ENCODE measurements around the gene MYLK4.

Gene MYLK4

GRCh38 chr6:2624177-2624576, 126.5 kb downstream of the MYLK4 start:
- H3K4me3 ChIP-seq (ENCODE audit: low read depth, low read length) = no peak overlapping the region
- TF ChIP-seq CTCF (IDR thresholded peaks at IDR 0.05; ENCODE audit: low read depth, low read length) = no peak

DNA sequence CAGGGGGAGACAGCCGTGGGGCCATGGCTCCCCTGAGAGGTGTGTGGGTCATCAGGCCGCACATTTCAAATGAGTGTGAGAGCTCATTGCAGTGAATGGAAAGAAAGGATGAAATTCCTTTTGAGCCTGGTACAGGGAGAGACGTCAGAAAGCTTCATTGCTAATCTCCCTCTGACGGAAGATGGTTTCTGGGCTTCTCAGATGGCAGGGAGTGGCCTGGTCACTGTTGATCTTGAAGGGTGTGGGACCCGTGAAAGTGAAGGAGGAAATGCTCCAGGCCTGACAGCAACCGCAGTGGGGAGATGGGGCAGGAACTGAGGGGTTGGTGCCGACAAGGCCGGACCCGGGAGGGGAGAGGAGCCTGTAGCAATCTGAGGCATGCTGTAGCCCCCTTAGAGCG, 127.4 kb downstream of the MYLK4 start:
- TF ChIP-seq CTCF (IDR thresholded peaks at IDR 0.05; ENCODE audit: low read depth, low read length) = no peak
- H3K4me3 ChIP-seq (ENCODE audit: low read depth, low read length) = no peak overlapping the region

DNA sequence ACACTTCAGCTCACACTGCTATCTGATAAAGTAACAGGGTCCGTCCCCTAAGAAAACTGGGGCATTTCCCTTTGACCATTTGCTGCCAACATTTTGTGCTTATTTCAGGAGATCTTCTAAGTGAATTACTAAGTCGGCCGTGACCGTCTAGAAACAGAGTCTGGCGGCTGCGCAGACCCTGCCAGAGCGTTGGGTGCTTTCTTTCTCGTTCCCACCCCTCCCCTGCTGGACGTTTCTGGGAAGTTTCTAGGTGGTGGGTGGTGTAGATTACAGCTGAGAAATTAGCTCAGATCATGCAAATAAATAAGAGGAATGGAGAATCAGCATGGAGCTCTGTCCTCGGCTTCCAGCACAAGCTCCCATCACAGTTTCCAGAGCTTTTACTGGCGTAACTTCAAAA, 128.1 kb downstream of the MYLK4 start:
- TF ChIP-seq CTCF (IDR thresholded peaks at IDR 0.05; ENCODE audit: low read depth, low read length) = no peak
- H3K4me3 ChIP-seq (ENCODE audit: low read depth, low read length) = no peak overlapping the region

DNA sequence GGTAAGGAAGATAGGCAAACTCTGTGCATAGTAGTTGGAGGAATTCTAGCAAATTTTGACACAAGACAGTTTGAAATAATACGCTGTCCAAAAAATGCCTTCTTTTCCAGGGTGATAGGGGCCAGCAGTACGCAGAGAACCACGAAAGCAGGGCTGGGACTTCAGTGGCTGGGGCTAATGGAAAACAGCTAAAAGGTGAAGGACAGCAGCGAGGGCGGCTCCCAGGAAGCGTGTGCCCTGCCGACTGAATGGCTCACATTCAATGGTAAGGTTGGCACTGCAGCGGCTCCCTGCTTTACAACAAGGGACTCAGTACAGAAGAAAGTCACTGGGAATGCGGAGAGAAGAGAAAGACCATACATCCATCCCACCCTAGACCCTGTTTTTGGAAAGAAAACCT, 131.1 kb downstream of the MYLK4 start:
- no peak overlapping the region for H3K4me3 ChIP-seq (ENCODE audit: low read depth, low read length)
- no peak for TF ChIP-seq CTCF (IDR thresholded peaks at IDR 0.05; ENCODE audit: low read depth, low read length)

DNA sequence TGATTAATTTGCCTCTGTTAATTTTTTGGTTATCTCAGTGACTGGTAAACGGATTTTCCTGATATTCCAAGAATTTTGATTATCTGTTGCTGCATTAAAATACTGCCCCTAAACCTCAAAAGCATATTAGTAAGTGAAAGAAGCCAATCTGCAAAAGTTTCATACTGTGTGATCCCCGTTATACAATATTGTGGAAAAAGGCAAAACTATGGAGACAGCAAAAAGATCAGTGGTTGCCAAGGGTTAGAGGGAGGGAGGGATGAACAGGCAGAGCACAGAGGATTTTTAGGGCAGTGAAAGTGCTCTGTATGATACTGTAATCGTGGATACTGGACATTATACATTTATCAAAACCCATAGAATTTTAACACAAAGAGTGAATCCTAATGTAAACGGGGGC, 133.0 kb downstream of the MYLK4 start:
- H3K4me3 ChIP-seq (ENCODE audit: low read depth, low read length) = no peak overlapping the region
- no peak for TF ChIP-seq CTCF (IDR thresholded peaks at IDR 0.05; ENCODE audit: low read depth, low read length)

DNA sequence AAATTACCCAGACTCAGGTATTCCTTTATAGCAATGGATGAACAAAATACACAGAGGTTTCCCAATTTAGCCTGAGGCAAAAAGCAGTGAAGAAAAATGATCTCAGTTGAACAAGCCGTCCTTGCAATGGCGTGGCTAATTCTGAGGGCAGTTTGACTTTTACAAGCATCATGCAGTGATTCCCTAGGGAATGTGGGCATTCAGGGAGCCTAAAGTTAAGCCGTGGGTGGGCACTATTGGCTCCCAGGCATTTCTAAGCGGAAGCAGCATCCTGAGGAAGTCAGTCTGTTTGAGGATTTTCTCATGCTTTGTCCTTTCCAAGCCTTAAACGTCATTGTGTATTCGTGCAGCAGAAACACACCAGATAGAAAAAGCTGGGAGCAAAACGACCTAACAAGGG, 133.9 kb downstream of the MYLK4 start:
- TF ChIP-seq CTCF (IDR thresholded peaks at IDR 0.05; ENCODE audit: low read depth, low read length) = no peak
- H3K4me3 ChIP-seq (ENCODE audit: low read depth, low read length) = no peak overlapping the region

DNA sequence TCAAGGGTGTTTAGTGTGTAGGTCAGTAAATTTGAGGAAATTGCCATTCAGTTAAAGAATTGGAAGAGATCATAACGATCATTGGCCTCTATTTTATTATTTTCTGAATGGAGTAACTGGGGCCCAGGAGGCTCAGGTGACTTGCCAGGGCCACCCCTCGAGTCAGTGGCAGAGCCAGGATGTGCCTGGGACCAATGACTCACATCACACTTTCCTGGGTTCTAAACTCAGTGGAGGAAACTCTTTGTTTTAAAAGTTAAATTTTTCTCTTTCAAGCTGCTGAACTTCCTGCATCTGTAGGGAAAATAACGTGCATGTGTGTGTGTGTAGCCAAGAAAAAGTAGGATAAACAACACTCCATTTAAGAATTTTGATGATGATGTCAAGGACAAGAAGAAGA, 135.5 kb downstream of the MYLK4 start:
- no peak for TF ChIP-seq CTCF (IDR thresholded peaks at IDR 0.05; ENCODE audit: low read depth, low read length)
- H3K4me3 ChIP-seq (ENCODE audit: low read depth, low read length) = no peak overlapping the region

Data from WI38 (cell line).